Lower leg skin (tissue), 3 donors: ENCODE results near the gene TMEM190.

Experiments
- CTCF ChIP-seq, 3 donors: fragments of 450-650 bp; IDR thresholded peaks; one replicate each; pipeline ENCODE4 v1.5.1; 2016; ENCODE audit warnings: antibody characterized with exemption in 3 of 3, mild to moderate bottlenecking in 3 of 3, moderate library complexity in 2 of 3
- POLR2A ChIP-seq, 2 donors: fragments of 450-650 bp; IDR thresholded peaks; one replicate each; pipeline ENCODE4 v1.6.1; 2016 to 2017; ENCODE audit warnings: antibody characterized with exemption in 2 of 2, mild to moderate bottlenecking in 1 of 2, moderate library complexity in 1 of 2

GRCh38 chr19:55389386-55390317 is 13.0 kb downstream of the TMEM190 start:
- TF ChIP-seq CTCF (IDR thresholded peaks at IDR 0.05) (no peak), POLR2A (IDR thresholded peaks at IDR 0.05) (no peak)
